ENCODE results near the gene RTRAF. TPM values are rescaled to one million over a fixed set of nuclear protein-coding genes. Genes with fewer than 3 reads are reported as not detected.

RTRAF gene
- total and polyA plus RNA-seq, 2 donors (not counting 1 experiment from before 2014, with no cell fraction given), result 147 to 222 TPM

- no peak overlapping the region for H2AFZ ChIP-seq (ENCODE audit: low read length)
- TF ChIP-seq EZH2 (IDR thresholded peaks at IDR 0.05; ENCODE audit: low read length, missing control alignments) (no peak), CTCF (conservative IDR thresholded peaks at IDR 0.05 in 1 of 2, IDR thresholded peaks at IDR 0.05 in 1 of 2; ENCODE audit: low read depth in 1 of 2, low read length in 2 of 2) (no peak)
- H3K36me3 ChIP-seq (ENCODE audit: control insufficient read depth, insufficient read depth, low read length), result peaks cover 30% of the 10 kb centered on the region
- DNase-seq (ENCODE audit: low read depth in 2 of 2), result no peak
- H3K4me2 ChIP-seq (ENCODE audit: extremely low read depth, insufficient read depth, low read length), result no peak overlapping the region
- no peaks in the 10 kb centered on the region for H4K20me1 ChIP-seq (ENCODE audit: control insufficient read depth, extremely low read depth, insufficient read depth, low read length)
- no peaks in the 10 kb centered on the region for H3K27me3 ChIP-seq (ENCODE audit: control insufficient read depth, insufficient read depth, low read length)
- H3K4me1 ChIP-seq (ENCODE audit: control insufficient read depth, extremely low read depth, insufficient read depth, low read length), result peaks cover 21% of the 10 kb centered on the region
- no peak overlapping the region for H3K9ac ChIP-seq (ENCODE audit: insufficient read depth, low read length)
- H3K79me2 ChIP-seq (ENCODE audit: control insufficient read depth, insufficient read depth, low read length), result peaks cover 14% of the 10 kb centered on the region
- no peaks in the 10 kb centered on the region for H3K9me3 ChIP-seq (ENCODE audit: control insufficient read depth, insufficient read depth, low read depth, low read length)
- H3K27ac ChIP-seq (ENCODE audit: insufficient read depth, low read length), result no peak overlapping the region
- H3K4me3 ChIP-seq (replicated peaks in 1 of 4; ENCODE audit: control extremely low read depth in 1 of 4, insufficient read depth in 1 of 4, low read depth in 3 of 4, low read length in 4 of 4), result no peak overlapping the region
Observed at GRCh38 chr14:52020161-52020714, 30.9 kb downstream of the RTRAF start.

GRCh38 chr14:52020866-52021717 is 31.7 kb downstream of the RTRAF start:
- H3K27me3 ChIP-seq (ENCODE audit: control insufficient read depth, insufficient read depth, low read length), result no peaks in the 10 kb centered on the region
- H3K4me1 ChIP-seq (ENCODE audit: control insufficient read depth, extremely low read depth, insufficient read depth, low read length), result peaks cover 28% of the 10 kb centered on the region
- H2AFZ ChIP-seq (ENCODE audit: low read length), result no peak overlapping the region
- H3K4me3 ChIP-seq (replicated peaks in 1 of 4; ENCODE audit: control extremely low read depth in 1 of 4, insufficient read depth in 1 of 4, low read depth in 3 of 4, low read length in 4 of 4), result no peak overlapping the region
- TF ChIP-seq EZH2 (IDR thresholded peaks at IDR 0.05; ENCODE audit: low read length, missing control alignments), result no peak
- TF ChIP-seq CTCF (conservative IDR thresholded peaks at IDR 0.05 in 1 of 2, IDR thresholded peaks at IDR 0.05 in 1 of 2; ENCODE audit: low read depth in 1 of 2, low read length in 2 of 2), result no peak
- H3K79me2 ChIP-seq (ENCODE audit: control insufficient read depth, insufficient read depth, low read length), result peaks cover 14% of the 10 kb centered on the region
- no peak overlapping the region for H3K9ac ChIP-seq (ENCODE audit: insufficient read depth, low read length)
- H3K36me3 ChIP-seq (ENCODE audit: control insufficient read depth, insufficient read depth, low read length), result peaks cover 25% of the 10 kb centered on the region
- H3K4me2 ChIP-seq (ENCODE audit: extremely low read depth, insufficient read depth, low read length), result no peak overlapping the region
- no peaks in the 10 kb centered on the region for H4K20me1 ChIP-seq (ENCODE audit: control insufficient read depth, extremely low read depth, insufficient read depth, low read length)
- no peak overlapping the region for H3K27ac ChIP-seq (ENCODE audit: insufficient read depth, low read length)
- no peak for DNase-seq (ENCODE audit: low read depth in 2 of 2)
- no peaks in the 10 kb centered on the region for H3K9me3 ChIP-seq (ENCODE audit: control insufficient read depth, insufficient read depth, low read depth, low read length)

- Histone ChIP-seq H4K20me1 (ENCODE audit: control insufficient read depth, extremely low read depth, insufficient read depth, low read length) (no peaks in the 10 kb centered on the region), H3K4me3 (replicated peaks in 1 of 4; ENCODE audit: control extremely low read depth in 1 of 4, insufficient read depth in 1 of 4, low read depth in 3 of 4, low read length in 4 of 4) (no peak overlapping the region), H3K9ac (ENCODE audit: insufficient read depth, low read length) (no peak overlapping the region), H3K4me1 (ENCODE audit: control insufficient read depth, extremely low read depth, insufficient read depth, low read length) (peaks cover 34% of the 10 kb centered on the region), H3K9me3 (ENCODE audit: control insufficient read depth, insufficient read depth, low read depth, low read length) (no peaks in the 10 kb centered on the region), H2AFZ (ENCODE audit: low read length) (no peak overlapping the region), H3K79me2 (ENCODE audit: control insufficient read depth, insufficient read depth, low read length) (peaks cover 14% of the 10 kb centered on the region), H3K27me3 (ENCODE audit: control insufficient read depth, insufficient read depth, low read length) (no peaks in the 10 kb centered on the region), H3K27ac (ENCODE audit: insufficient read depth, low read length) (no peak overlapping the region), H3K4me2 (ENCODE audit: extremely low read depth, insufficient read depth, low read length) (no peak overlapping the region), H3K36me3 (ENCODE audit: control insufficient read depth, insufficient read depth, low read length) (peaks cover 27% of the 10 kb centered on the region)
- no peak for DNase-seq (ENCODE audit: low read depth in 2 of 2)
- TF ChIP-seq CTCF (conservative IDR thresholded peaks at IDR 0.05 in 1 of 2, IDR thresholded peaks at IDR 0.05 in 1 of 2; ENCODE audit: low read depth in 1 of 2, low read length in 2 of 2) (no peak), EZH2 (IDR thresholded peaks at IDR 0.05; ENCODE audit: low read length, missing control alignments) (no peak)
Observed at GRCh38 chr14:52021957-52022600, 32.7 kb downstream of the RTRAF start.

All from fibroblast of lung (primary cell).